Small intestine (tissue), 7 donors: ENCODE measurements around the gene RIPOR3. TPM values are rescaled to one million over a fixed set of nuclear protein-coding genes. Genes with fewer than 3 reads are reported as not detected.
A peak's percentile ranks its signal among the peaks of the same experiment; 100 is the strongest.

Experiments
- DNase-seq, 2 donors: peaks; one replicate each; pipeline versions ENCODE4 v3.0.0 to v3.0.0-alpha.2; 2013
- FAIRE-seq: peaks from 2 replicates; lab custom pipeline; 2012; peaks lifted over from hg19 to GRCh38; lab: Jason Lieb, UNC
- H3K27ac ChIP-seq, 3 donors: one replicate each; pipeline ENCODE4 v1.5.1; 2013; ENCODE audit warnings: low read length in 2 of 3, mild to moderate bottlenecking in 2 of 3, control low read depth in 1 of 3, inconsistent platforms in 1 of 3, low read depth in 1 of 3, moderate library complexity in 1 of 3
- H3K27me3 ChIP-seq, 3 donors: one replicate each; pipeline ENCODE4 v1.6.1; 2013; ENCODE audit warnings: low read length in 3 of 3, inconsistent platforms in 1 of 3; ENCODE audit not compliant: control insufficient read depth in 3 of 3, insufficient read depth in 3 of 3
- H3K36me3 ChIP-seq, 3 donors: one replicate each; pipeline ENCODE4 v1.6.1; 2013; ENCODE audit warnings: low read length in 3 of 3, inconsistent platforms in 1 of 3, low read depth in 1 of 3, mild to moderate bottlenecking in 1 of 3, moderate library complexity in 1 of 3; ENCODE audit not compliant: control insufficient read depth in 3 of 3, insufficient read depth in 2 of 3
- H3K4me1 ChIP-seq, 3 donors: one replicate each; pipeline ENCODE4 v1.6.1; 2013; ENCODE audit warnings: low read length in 2 of 3, inconsistent platforms in 1 of 3, low read depth in 1 of 3, mild to moderate bottlenecking in 1 of 3, moderate library complexity in 1 of 3; ENCODE audit not compliant: control insufficient read depth in 3 of 3, insufficient read depth in 2 of 3
- H3K4me3 ChIP-seq, 3 donors: one replicate each; pipeline ENCODE4 v1.5.1; 2013; ENCODE audit warnings: low read length in 3 of 3, control low read depth in 1 of 3, inconsistent platforms in 1 of 3, low read depth in 1 of 3, mild to moderate bottlenecking in 1 of 3, moderate library complexity in 1 of 3
- H3K9me3 ChIP-seq, 2 donors: one replicate each; pipeline ENCODE4 v1.6.1; 2013; ENCODE audit warnings: low read depth in 1 of 2, low read length in 1 of 2; ENCODE audit not compliant: control insufficient read depth in 2 of 2, insufficient read depth in 1 of 2
- WGBS, 3 donors: extraction: QIAGEN DNeasy Blood & Tissue Kit; methylation state at CpG; one replicate each; pipeline ENCODE4 v1.1.7; 2013; 5-methylcytosine and 5-hydroxymethylcytosine counted together
- polyA plus RNA-seq, 4 donors: library from polyadenylated mRNA; stranded (reverse) in 3 of 4; unstranded in 1 of 4; fragments of 200-250 nt in 3 of 4; fragments of 120-200 nt in 1 of 4; gene quantifications; one replicate each; pipeline versions ENCODE4 v1.2.1 to v1.2.3, GENCODE V29; 2013
- donor health status: healthy with polysubstance abuse.
- donor health status: control.
- donor health status: control.
- donor health status: Bipolar disorder and iron deficiency.
- donor health status: healthy.

Gene RIPOR3
- polyA plus RNA-seq, 4 donors, result 0.22 to 10.9 (median 3.2) TPM

- no peak overlapping the region for H3K27ac ChIP-seq
- DNase-seq, result peak in 1 of 2 donors; percentile 45
- H3K4me1 ChIP-seq, result peaks cover 5 to 34% (median 6%) of the 10 kb centered on the region in 3 donors
- no peaks in the 10 kb centered on the region for H3K36me3 ChIP-seq
- 25 to 44% (median 30%) methylated on average over 10 of the region's 10 CpGs for WGBS, 3 donors
- FAIRE-seq, result no peak
- H3K27me3 ChIP-seq, result no peaks in the 10 kb centered on the region
- H3K9me3 ChIP-seq, result no peaks in the 10 kb centered on the region
- H3K4me3 ChIP-seq, result no peak overlapping the region
Measured at GRCh38 chr20:50658804-50659380, 32.5 kb downstream of the RIPOR3 start.

GRCh38 chr20:50655311-50655880, 35.9 kb downstream of the RIPOR3 start:
- Histone ChIP-seq H3K27ac (peak overlapping the region in 2 of 3 donors; percentile 76 to 80), H3K4me1 (peaks cover 0 to 10% (median 5%) of the 10 kb centered on the region in 3 donors)
- WGBS, 3 donors, result 55 to 81% (median 77%) methylated on average over 16 of the region's 16 CpGs

GRCh38 chr20:50654904-50655303, 36.4 kb downstream of the RIPOR3 start:
- peaks cover 0 to 10% (median 9%) of the 10 kb centered on the region in 3 donors for H3K4me1 ChIP-seq
- FAIRE-seq, result no peak
- DNase-seq, result no peak
- H3K4me3 ChIP-seq, result no peak overlapping the region
- 64 to 86% (median 70%) methylated on average over 6 of the region's 6 CpGs for WGBS, 3 donors
- H3K27ac ChIP-seq, result peak overlapping the region in 2 of 3 donors; percentile 76 to 80
- no peaks in the 10 kb centered on the region for H3K36me3 ChIP-seq
- H3K9me3 ChIP-seq, result peaks cover 0 to 5% of the 10 kb centered on the region in 2 donors
- no peaks in the 10 kb centered on the region for H3K27me3 ChIP-seq

More at GRCh38 chr20:50655311-50655880, 35.9 kb downstream of the RIPOR3 start:
- H3K9me3 ChIP-seq, result peaks cover 0 to 5% of the 10 kb centered on the region in 2 donors
- FAIRE-seq (no peak), DNase-seq (peak in 1 of 2 donors; percentile 52)
- no peak overlapping the region for H3K4me3 ChIP-seq
- H3K27me3 ChIP-seq, result no peaks in the 10 kb centered on the region
- H3K36me3 ChIP-seq, result no peaks in the 10 kb centered on the region

- Histone ChIP-seq H3K9me3 (peaks cover 0 to 5% of the 10 kb centered on the region in 2 donors), H3K4me1 (peaks cover 0 to 18% (median 4%) of the 10 kb centered on the region in 3 donors), H3K27me3 (no peaks in the 10 kb centered on the region), H3K36me3 (no peaks in the 10 kb centered on the region), H3K27ac (peak overlapping the region in 2 of 3 donors; percentile 26 to 43), H3K4me3 (no peak overlapping the region)
- FAIRE-seq (no peak), DNase-seq (no peak)
- WGBS, 3 donors, result 66 to 76% (median 75%) methylated on average over 11 of the region's 11 CpGs
Measured at GRCh38 chr20:50652702-50653294, 38.5 kb downstream of the RIPOR3 start.

GRCh38 chr20:50651676-50652075, 39.7 kb downstream of the RIPOR3 start:
- Histone ChIP-seq H3K4me1 (peaks cover 0 to 18% (median 4%) of the 10 kb centered on the region in 3 donors), H3K4me3 (no peak overlapping the region), H3K27ac (no peak overlapping the region), H3K9me3 (peaks cover 0 to 9% of the 10 kb centered on the region in 2 donors), H3K27me3 (no peaks in the 10 kb centered on the region), H3K36me3 (no peaks in the 10 kb centered on the region)
- WGBS, 3 donors, result 72 to 84% (median 84%) methylated on average over 4 of the region's 4 CpGs
- no peak for DNase-seq
- FAIRE-seq, result no peak

- WGBS, 3 donors, result 56 to 75% (median 62%) methylated on average over 5 of the region's 5 CpGs
- Histone ChIP-seq H3K9me3 (peaks cover 0 to 17% of the 10 kb centered on the region in 2 donors), H3K27me3 (no peaks in the 10 kb centered on the region), H3K36me3 (no peaks in the 10 kb centered on the region), H3K4me3 (no peak overlapping the region), H3K4me1 (peaks cover 0 to 29% (median 4%) of the 10 kb centered on the region in 3 donors), H3K27ac (no peak overlapping the region)
- DNase-seq (peak in 1 of 2 donors; percentile 26), FAIRE-seq (no peak)
Measured at GRCh38 chr20:50649590-50649989, 41.8 kb downstream of the RIPOR3 start.

GRCh38 chr20:50648651-50649050, 42.7 kb downstream of the RIPOR3 start:
- Histone ChIP-seq H3K27ac (no peak overlapping the region), H3K4me1 (peaks cover 0 to 29% (median 4%) of the 10 kb centered on the region in 3 donors), H3K9me3 (peaks cover 0 to 17% of the 10 kb centered on the region in 2 donors), H3K36me3 (no peaks in the 10 kb centered on the region), H3K27me3 (no peaks in the 10 kb centered on the region), H3K4me3 (no peak overlapping the region)
- 94 to 98% (median 94%) methylated on average over 6 of the region's 6 CpGs for WGBS, 3 donors
- DNase-seq, result no peak
- FAIRE-seq, result no peak

- Histone ChIP-seq H3K27ac (peak overlapping the region in 2 of 3 donors; percentile 62 to 94), H3K36me3 (no peaks in the 10 kb centered on the region)
- FAIRE-seq, result no peak
Measured at GRCh38 chr20:50646483-50646996, 44.8 kb downstream of the RIPOR3 start.

More at GRCh38 chr20:50646483-50646996, 44.8 kb downstream of the RIPOR3 start:
- Histone ChIP-seq H3K27me3 (no peaks in the 10 kb centered on the region), H3K4me1 (peaks cover 0 to 28% (median 4%) of the 10 kb centered on the region in 3 donors), H3K4me3 (no peak overlapping the region), H3K9me3 (peaks cover 0 to 15% of the 10 kb centered on the region in 2 donors)
- DNase-seq, result no peak
- WGBS, 3 donors, result 60 to 84% (median 65%) methylated on average over 1 of the region's 1 CpG
